ENCODE measurements around the gene REEP1.
"Not testable (repeated sequence)": the region's sequence is repeated elsewhere in the genome, so short reads cannot be mapped to it uniquely, and the experiment has no call there.

REEP1 gene

DNA sequence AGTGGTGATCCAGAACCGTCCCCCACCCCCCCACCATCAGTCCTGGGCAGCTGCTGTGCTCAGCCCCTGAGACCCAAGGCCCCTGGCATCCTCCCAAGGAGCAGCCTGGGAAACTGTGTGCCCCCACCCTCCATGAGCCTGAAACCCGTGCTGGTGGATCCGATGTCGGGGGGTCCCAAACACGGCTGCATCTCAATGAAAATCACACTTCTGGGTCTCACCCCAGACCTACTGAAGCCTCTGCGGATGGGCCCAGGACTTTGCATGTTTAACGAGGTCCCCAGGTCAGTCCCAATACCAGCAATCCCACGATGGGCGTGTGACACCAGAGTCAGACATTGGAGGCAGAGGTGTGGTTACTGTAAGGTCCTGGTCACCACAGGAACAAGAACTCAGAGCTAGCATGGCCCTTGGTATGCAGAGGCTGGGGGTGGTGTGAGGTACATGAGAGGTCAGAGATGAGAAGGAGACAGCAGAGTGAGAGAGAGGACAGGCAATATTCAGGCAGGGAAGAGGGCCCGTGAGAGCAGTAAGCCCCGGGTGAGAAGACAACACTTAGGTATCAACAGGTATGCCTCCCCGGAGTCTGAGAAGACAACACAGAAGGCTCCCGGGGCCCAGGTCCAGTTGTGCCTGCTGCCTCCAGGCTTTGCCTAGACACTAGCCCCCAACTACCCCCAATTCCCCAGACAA, 105.6 kb downstream of the REEP1 start:
- no peak overlapping the region for H3K4me3 ChIP-seq (replicated peaks; ENCODE audit: low read depth, low read length)
- TF ChIP-seq, protein P1, sequence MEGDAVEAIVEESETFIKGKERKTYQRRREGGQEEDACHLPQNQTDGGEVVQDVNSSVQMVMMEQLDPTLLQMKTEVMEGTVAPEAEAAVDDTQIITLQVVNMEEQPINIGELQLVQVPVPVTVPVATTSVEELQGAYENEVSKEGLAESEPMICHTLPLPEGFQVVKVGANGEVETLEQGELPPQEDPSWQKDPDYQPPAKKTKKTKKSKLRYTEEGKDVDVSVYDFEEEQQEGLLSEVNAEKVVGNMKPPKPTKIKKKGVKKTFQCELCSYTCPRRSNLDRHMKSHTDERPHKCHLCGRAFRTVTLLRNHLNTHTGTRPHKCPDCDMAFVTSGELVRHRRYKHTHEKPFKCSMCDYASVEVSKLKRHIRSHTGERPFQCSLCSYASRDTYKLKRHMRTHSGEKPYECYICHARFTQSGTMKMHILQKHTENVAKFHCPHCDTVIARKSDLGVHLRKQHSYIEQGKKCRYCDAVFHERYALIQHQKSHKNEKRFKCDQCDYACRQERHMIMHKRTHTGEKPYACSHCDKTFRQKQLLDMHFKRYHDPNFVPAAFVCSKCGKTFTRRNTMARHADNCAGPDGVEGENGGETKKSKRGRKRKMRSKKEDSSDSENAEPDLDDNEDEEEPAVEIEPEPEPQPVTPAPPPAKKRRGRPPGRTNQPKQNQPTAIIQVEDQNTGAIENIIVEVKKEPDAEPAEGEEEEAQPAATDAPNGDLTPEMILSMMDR (IDR thresholded peaks at IDR 0.05; ENCODE audit: low read length, missing control alignments): no peak
- no peak for DNase-seq (ENCODE audit: low read depth)

DNA sequence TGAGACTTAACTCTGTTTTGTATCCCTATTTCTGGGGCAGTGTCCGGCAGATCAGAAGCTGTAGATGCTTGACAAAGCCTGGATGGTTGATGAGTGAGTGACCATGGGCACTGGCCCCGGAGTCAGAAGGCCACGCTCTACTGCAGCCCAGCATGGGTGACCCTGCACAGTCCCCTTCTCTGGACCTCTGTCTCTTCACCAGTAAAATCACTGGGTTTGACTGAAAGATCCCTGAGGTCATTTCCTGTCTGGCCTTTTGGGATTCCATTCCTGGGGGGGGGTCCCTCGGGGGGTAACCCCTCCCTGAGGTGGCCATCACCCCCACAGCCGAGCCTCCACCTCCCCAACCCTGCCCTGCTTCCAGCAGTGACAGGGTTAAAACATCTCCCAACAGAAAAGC, 106.5 kb downstream of the REEP1 start:
- DNase-seq (ENCODE audit: low read depth): no peak
- TF ChIP-seq, protein P1 (IDR thresholded peaks at IDR 0.05; ENCODE audit: low read length, missing control alignments): no peak
- H3K4me3 ChIP-seq (replicated peaks; ENCODE audit: low read depth, low read length): no peak overlapping the region

DNA sequence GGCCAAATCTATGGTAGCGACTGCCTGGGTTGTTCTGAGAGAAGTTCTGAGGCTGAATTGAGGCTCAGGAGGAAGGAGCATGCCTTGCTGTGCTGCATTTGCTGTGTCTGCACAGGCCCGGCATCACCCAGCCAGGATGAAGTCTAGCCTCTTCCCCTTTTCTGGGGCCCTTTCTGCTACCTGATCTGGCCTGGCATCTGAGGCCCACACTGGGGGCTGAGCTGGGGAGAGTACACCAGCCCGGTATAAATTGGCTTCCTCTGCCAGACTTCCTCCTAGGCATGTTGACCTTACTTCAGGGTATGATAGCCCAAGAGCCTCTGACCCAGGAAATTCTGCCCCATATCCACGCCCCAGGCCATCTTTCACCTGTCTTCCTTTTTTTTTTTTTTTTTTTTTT, 108.2 kb downstream of the REEP1 start:
- no peak overlapping the region for H3K4me3 ChIP-seq (replicated peaks; ENCODE audit: low read depth, low read length)
- DNase-seq (ENCODE audit: low read depth): no peak
- TF ChIP-seq, protein P1 (IDR thresholded peaks at IDR 0.05; ENCODE audit: low read length, missing control alignments): no peak

DNA sequence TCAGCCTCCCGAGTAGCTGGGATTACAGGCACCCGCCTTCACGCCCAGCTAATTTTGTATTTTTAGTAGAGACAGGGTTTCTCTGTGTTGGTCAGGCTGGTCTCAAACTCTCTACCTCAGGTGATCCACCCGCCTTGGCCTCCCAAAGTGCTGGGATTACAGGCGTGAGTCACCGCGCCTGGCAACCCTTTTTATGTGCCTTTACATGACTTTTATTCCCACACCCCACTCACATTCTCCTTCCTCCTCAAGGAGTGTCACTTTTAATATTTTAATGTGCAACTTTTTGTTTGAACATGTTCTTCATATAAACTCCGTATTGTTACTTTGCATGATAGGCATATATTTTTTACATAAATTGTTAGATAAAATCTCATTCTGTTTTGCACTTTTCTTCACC, 108.9 kb downstream of the REEP1 start:
- not testable (repeated sequence) for H3K4me3 ChIP-seq (replicated peaks; ENCODE audit: low read depth, low read length)

DNA sequence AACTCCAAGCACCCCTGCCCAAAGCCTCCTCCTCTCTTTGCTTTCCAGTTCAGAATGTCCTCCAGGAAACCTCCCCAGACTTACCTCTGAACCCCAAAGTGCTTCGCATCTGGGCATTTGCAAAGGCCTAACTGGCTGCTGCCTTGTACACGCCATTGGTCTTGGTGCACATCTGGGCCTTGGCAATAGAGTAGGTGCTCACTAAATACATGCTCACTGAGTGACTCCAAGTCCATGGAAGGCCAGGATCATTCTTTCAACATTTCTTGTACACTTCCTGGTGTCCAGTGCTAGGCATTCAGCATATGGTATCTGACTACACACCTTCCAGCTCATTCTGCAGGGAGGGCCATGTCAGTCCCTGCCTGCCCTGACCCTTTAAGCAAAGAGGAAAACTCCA, 109.7 kb downstream of the REEP1 start:
- TF ChIP-seq, protein P1 (IDR thresholded peaks at IDR 0.05; ENCODE audit: low read length, missing control alignments): no peak
- no peak for DNase-seq (ENCODE audit: low read depth)
- no peak overlapping the region for H3K4me3 ChIP-seq (replicated peaks; ENCODE audit: low read depth, low read length)

More for the DNA sequence above, 108.9 kb downstream of the REEP1 start:
- not testable (repeated sequence) for DNase-seq (ENCODE audit: low read depth)

DNA sequence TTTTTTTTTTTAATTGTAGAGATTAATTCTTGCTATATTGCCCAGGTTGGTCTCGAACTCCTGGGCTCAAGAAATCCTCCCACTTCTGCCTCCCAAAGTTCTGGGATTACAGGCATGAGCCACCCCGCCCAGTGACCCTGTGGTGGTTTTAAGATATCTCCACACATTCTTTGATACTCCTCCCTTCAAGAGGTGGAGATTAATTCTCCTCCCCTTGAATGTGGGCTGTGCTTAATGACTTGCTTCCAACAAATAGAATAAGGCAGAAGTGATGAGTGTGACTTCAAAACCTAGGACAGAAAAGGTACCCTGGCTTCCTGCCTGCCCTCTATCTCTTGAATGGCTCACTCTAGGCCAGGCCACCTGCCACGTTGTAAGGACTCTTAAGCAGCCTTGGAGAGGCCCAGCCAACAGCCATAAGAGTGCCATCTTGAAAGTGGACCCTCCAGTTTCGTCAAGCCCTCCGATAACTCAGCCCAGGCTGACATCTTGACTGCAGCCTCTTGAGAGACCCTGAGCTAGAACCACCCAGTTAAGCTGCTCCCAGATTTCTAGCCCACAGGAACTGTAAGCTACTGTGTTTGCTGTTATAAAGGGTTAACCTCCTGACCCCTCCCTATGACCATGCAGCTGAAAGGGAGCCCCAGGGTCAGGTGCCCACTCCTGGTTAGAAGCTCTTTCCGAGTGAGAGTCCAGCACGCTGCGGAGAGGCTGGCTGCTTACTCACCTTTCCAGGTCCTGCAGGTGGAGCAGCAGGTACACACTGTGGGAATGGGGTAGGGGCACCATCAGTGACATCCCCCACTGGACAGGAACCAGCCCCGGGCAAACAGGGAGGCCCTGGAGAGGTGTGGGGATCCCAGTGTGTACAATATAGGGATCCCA, 110.5 kb downstream of the REEP1 start:
- TF ChIP-seq, protein P1 (IDR thresholded peaks at IDR 0.05; ENCODE audit: low read length, missing control alignments): no peak
- DNase-seq (ENCODE audit: low read depth): no peak

DNA sequence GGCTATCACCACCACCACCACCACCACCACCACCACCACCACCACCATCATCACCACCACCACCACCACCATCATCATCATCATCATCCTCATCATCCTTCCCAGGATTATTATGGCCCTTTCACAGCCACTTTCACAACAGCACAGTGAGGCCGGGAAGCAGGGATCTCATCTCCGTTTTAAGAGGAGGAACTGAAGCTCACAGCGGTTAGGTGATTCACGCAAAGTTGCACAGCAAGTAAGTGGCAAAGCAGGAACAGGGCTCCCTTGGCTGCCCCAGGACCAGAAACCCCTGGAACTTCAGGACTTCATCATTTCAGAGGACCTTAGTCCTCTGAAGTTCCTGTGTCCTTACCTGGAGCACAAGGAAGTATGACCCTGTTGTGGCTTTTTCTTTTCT, 111.4 kb downstream of the REEP1 start:
- H3K4me3 ChIP-seq (replicated peaks; ENCODE audit: low read depth, low read length): no peak overlapping the region
- no peak for DNase-seq (ENCODE audit: low read depth)
- TF ChIP-seq, protein P1 (IDR thresholded peaks at IDR 0.05; ENCODE audit: low read length, missing control alignments): no peak

More for the DNA sequence above, 110.5 kb downstream of the REEP1 start:
- no peak overlapping the region for H3K4me3 ChIP-seq (replicated peaks; ENCODE audit: low read depth, low read length)

Data from fibroblast of pulmonary artery (primary cell).